Vagina (tissue), 2 donors: ENCODE data around the gene MS4A10.

Source experiments
- POLR2A ChIP-seq, 2 donors: fragments of 450-650 bp; IDR thresholded peaks; one replicate each; pipeline ENCODE4 v1.6.1; 2017; ENCODE audit warnings: antibody characterized with exemption in 2 of 2, mild to moderate bottlenecking in 2 of 2, moderate library complexity in 2 of 2
- POLR2AphosphoS5 ChIP-seq, 2 donors: sonication (generic); formaldehyde crosslinking; IDR thresholded peaks; one replicate each; pipeline ENCODE4 v1.9.0; 2017; ENCODE audit warnings: antibody characterized with exemption in 2 of 2, mild to moderate bottlenecking in 2 of 2, low read depth in 1 of 2; ENCODE audit not compliant: insufficient read depth in 1 of 2
- TF ChIP-seq, protein P1 (sequence below), 3 experiments: fragments of 450-650 bp in 2 of 3; fragments of 200-600 bp in 1 of 3; sonication (generic) in 1 of 3; IDR thresholded peaks; one replicate each; pipeline ENCODE4 v1.5.1; 2017 to 2019; ENCODE audit warnings: antibody characterized with exemption in 3 of 3, mild to moderate bottlenecking in 2 of 3, moderate library complexity in 2 of 3

DNA sequence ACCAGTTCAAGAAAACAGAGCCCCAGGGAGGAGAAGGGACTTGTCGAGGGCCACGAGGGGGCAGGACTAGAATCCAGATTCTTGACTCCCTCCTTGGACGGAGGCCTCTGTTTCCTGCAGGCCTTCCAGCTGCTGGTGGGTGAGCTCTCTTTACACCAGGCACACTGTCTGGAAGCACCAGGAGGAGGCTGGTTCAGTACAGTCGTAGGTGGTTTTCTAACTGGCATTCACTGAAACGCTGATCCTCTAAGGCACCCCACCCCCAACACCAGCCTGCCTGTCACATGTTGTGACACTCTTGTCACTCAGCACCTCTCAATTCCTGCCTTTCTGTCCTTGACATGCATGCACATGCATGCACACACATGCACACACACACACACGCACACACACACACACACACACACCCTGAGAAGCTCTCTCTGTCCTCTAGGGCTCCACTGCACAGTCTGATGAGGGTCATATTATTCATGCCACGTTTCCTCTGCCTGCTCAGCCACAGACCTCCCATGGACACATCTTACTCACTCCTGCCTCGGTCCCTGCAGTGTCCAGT is 751 bp downstream of the MS4A10 start:
- TF ChIP-seq, protein P1, sequence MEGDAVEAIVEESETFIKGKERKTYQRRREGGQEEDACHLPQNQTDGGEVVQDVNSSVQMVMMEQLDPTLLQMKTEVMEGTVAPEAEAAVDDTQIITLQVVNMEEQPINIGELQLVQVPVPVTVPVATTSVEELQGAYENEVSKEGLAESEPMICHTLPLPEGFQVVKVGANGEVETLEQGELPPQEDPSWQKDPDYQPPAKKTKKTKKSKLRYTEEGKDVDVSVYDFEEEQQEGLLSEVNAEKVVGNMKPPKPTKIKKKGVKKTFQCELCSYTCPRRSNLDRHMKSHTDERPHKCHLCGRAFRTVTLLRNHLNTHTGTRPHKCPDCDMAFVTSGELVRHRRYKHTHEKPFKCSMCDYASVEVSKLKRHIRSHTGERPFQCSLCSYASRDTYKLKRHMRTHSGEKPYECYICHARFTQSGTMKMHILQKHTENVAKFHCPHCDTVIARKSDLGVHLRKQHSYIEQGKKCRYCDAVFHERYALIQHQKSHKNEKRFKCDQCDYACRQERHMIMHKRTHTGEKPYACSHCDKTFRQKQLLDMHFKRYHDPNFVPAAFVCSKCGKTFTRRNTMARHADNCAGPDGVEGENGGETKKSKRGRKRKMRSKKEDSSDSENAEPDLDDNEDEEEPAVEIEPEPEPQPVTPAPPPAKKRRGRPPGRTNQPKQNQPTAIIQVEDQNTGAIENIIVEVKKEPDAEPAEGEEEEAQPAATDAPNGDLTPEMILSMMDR (IDR thresholded peaks at IDR 0.05): no peak
- TF ChIP-seq POLR2AphosphoS5 (IDR thresholded peaks at IDR 0.05; ENCODE audit: insufficient read depth in 1 of 2, low read depth in 1 of 2) (no peak), POLR2A (IDR thresholded peaks at IDR 0.05) (no peak)
